Esophagus muscularis mucosa (tissue), 4 donors: ENCODE measurements around the gene RIC8B.

Experiments used
- EP300 ChIP-seq: sonication (generic); formaldehyde crosslinking; IDR thresholded peaks from one replicate; pipeline ENCODE4 v1.6.1; 2017; ENCODE audit warnings: antibody characterized with exemption
- POLR2A ChIP-seq: fragments of 450-650 bp; IDR thresholded peaks from one replicate; pipeline ENCODE4 v1.6.1; 2017; ENCODE audit warnings: antibody characterized with exemption, moderate library complexity, mild to moderate bottlenecking, low read depth
- TF ChIP-seq, protein P1 (sequence below), 3 experiments: fragments of 200-600 bp in 2 of 3; fragments of 450-650 bp in 1 of 3; sonication (generic) in 2 of 3; IDR thresholded peaks; one replicate each; pipeline ENCODE4 v1.5.1; 2017 to 2019; ENCODE audit warnings: antibody characterized with exemption in 3 of 3, mild to moderate bottlenecking in 2 of 3, moderate library complexity in 1 of 3

DNA sequence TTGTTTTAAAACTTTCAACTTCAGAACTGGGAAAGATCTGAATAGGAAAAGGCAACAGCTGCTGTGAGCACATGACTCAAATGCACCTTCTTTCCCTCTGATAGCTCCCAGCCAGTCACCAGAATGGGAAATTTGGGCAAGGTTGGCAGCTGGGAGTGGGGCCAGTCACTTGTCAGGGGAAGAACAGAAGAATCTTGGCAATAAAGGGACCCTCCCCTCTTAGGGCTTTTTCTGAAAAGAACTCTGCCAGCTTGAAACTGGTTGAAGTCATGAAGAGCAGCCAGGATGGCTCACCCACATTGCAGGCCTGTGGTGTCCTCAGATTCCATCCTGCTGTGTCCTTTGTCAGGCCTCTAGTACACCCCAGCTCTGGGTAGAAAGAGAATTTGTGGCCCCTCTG is 10.3 kb upstream of the RIC8B start:
- no peak for TF ChIP-seq EP300
- TF ChIP-seq, protein P1, sequence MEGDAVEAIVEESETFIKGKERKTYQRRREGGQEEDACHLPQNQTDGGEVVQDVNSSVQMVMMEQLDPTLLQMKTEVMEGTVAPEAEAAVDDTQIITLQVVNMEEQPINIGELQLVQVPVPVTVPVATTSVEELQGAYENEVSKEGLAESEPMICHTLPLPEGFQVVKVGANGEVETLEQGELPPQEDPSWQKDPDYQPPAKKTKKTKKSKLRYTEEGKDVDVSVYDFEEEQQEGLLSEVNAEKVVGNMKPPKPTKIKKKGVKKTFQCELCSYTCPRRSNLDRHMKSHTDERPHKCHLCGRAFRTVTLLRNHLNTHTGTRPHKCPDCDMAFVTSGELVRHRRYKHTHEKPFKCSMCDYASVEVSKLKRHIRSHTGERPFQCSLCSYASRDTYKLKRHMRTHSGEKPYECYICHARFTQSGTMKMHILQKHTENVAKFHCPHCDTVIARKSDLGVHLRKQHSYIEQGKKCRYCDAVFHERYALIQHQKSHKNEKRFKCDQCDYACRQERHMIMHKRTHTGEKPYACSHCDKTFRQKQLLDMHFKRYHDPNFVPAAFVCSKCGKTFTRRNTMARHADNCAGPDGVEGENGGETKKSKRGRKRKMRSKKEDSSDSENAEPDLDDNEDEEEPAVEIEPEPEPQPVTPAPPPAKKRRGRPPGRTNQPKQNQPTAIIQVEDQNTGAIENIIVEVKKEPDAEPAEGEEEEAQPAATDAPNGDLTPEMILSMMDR (IDR thresholded peaks at IDR 0.05) = no peak
- no peak for TF ChIP-seq POLR2A
